ENCODE measurements around the gene ARID5B.

The ARID5B gene

GRCh38 chr10:61965703-61966395 lies 64.3 kb downstream of the ARID5B start:
- no peak overlapping the region for H3K4me3 ChIP-seq (ENCODE audit: low read depth, low read length)
- no peak for DNase-seq (ENCODE audit: low read depth)
- TF ChIP-seq, protein P1, sequence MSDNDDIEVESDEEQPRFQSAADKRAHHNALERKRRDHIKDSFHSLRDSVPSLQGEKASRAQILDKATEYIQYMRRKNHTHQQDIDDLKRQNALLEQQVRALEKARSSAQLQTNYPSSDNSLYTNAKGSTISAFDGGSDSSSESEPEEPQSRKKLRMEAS (IDR thresholded peaks at IDR 0.05; ENCODE audit: low read depth, low read length) = no peak
- no peak for TF ChIP-seq POLR2A (IDR thresholded peaks at IDR 0.05; ENCODE audit: extremely low read depth, insufficient read length)
- TF ChIP-seq MYC (IDR thresholded peaks at IDR 0.05; ENCODE audit: low read depth, low read length) = no peak
- TF ChIP-seq, protein P2, sequence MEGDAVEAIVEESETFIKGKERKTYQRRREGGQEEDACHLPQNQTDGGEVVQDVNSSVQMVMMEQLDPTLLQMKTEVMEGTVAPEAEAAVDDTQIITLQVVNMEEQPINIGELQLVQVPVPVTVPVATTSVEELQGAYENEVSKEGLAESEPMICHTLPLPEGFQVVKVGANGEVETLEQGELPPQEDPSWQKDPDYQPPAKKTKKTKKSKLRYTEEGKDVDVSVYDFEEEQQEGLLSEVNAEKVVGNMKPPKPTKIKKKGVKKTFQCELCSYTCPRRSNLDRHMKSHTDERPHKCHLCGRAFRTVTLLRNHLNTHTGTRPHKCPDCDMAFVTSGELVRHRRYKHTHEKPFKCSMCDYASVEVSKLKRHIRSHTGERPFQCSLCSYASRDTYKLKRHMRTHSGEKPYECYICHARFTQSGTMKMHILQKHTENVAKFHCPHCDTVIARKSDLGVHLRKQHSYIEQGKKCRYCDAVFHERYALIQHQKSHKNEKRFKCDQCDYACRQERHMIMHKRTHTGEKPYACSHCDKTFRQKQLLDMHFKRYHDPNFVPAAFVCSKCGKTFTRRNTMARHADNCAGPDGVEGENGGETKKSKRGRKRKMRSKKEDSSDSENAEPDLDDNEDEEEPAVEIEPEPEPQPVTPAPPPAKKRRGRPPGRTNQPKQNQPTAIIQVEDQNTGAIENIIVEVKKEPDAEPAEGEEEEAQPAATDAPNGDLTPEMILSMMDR (IDR thresholded peaks at IDR 0.05; ENCODE audit: low read depth, low read length) = no peak

DNA sequence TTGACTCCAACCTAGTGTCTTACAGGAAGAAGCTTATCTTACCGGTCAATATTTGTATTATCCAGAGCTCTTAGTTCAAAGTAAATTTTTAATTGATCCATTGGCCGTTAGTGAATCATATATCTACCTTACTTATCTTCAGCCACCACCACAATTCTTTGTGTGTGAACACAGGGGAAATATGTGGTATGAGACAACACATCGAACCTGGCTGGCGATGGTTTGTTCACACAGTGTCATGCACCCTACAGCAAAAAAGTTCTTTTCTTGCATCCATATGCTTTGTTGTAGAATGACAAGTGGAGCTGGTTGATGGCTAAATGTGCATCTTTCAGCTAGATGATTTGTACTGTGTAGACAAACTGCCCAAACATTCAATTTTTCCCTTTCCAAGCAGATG lies 65.8 kb downstream of the ARID5B start:
- TF ChIP-seq POLR2A (IDR thresholded peaks at IDR 0.05; ENCODE audit: extremely low read depth, insufficient read length) = no peak
- TF ChIP-seq, protein P2 (IDR thresholded peaks at IDR 0.05; ENCODE audit: low read depth, low read length) = no peak
- no peak for TF ChIP-seq MYC (IDR thresholded peaks at IDR 0.05; ENCODE audit: low read depth, low read length)
- TF ChIP-seq, protein P1 (IDR thresholded peaks at IDR 0.05; ENCODE audit: low read depth, low read length) = no peak
- no peak for DNase-seq (ENCODE audit: low read depth)
- H3K4me3 ChIP-seq (ENCODE audit: low read depth, low read length) = no peak overlapping the region

- TF ChIP-seq POLR2A (IDR thresholded peaks at IDR 0.05; ENCODE audit: extremely low read depth, insufficient read length) = no peak
- TF ChIP-seq, protein P1 (IDR thresholded peaks at IDR 0.05; ENCODE audit: low read depth, low read length) = no peak
- TF ChIP-seq MYC (IDR thresholded peaks at IDR 0.05; ENCODE audit: low read depth, low read length) = no peak
- TF ChIP-seq, protein P2 (IDR thresholded peaks at IDR 0.05; ENCODE audit: low read depth, low read length) = no peak
- no peak overlapping the region for H3K4me3 ChIP-seq (ENCODE audit: low read depth, low read length)
- DNase-seq (ENCODE audit: low read depth) = no peak
These were observed 68.9 kb downstream of the ARID5B start for GRCh38 chr10:61970182-61971002.

- no peak for DNase-seq (ENCODE audit: low read depth)
- TF ChIP-seq, protein P2 (IDR thresholded peaks at IDR 0.05; ENCODE audit: low read depth, low read length) = no peak
- TF ChIP-seq MYC (IDR thresholded peaks at IDR 0.05; ENCODE audit: low read depth, low read length) (no peak), POLR2A (IDR thresholded peaks at IDR 0.05; ENCODE audit: extremely low read depth, insufficient read length) (no peak)
- TF ChIP-seq, protein P1 (IDR thresholded peaks at IDR 0.05; ENCODE audit: low read depth, low read length) = no peak
- H3K4me3 ChIP-seq (ENCODE audit: low read depth, low read length) = no peak overlapping the region
These were observed 69.5 kb downstream of the ARID5B start for GRCh38 chr10:61971003-61971325.

DNA sequence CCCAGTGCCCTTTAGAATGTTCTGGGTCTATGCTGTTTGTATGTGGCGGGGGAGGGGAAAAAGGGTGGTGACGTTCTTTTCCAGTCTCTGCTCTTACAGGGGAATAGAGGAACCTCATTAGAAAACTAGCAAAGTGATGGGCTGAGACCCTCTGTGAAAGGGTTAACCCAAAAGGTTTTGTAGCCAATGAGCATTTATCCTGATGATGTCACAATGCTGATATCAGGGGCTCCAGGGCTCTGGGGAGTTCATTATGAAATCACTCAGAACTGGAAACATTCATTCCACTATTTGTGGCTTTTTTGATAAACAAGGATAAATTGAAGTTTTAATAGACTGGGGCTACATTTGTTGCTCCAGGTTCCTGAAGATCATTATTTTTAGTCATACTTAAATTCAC lies 71.7 kb downstream of the ARID5B start:
- H3K4me3 ChIP-seq (ENCODE audit: low read depth, low read length) = no peak overlapping the region
- DNase-seq (ENCODE audit: low read depth) = no peak
- TF ChIP-seq MYC (IDR thresholded peaks at IDR 0.05; ENCODE audit: low read depth, low read length) (no peak), POLR2A (IDR thresholded peaks at IDR 0.05; ENCODE audit: extremely low read depth, insufficient read length) (no peak)
- TF ChIP-seq, protein P2 (IDR thresholded peaks at IDR 0.05; ENCODE audit: low read depth, low read length) = no peak
- TF ChIP-seq, protein P1 (IDR thresholded peaks at IDR 0.05; ENCODE audit: low read depth, low read length) = no peak
